ENCODE measurements around the gene NAPEPLD. TPM values are rescaled to one million over a fixed set of nuclear protein-coding genes. Genes with fewer than 3 reads are reported as not detected.
"Not testable (repeated sequence)": the region's sequence is repeated elsewhere in the genome, so short reads cannot be mapped to it uniquely, and the experiment has no call there.

The NAPEPLD gene
- total RNA-seq, 1 experiment from 2014 or later: 19.2 TPM

DNA sequence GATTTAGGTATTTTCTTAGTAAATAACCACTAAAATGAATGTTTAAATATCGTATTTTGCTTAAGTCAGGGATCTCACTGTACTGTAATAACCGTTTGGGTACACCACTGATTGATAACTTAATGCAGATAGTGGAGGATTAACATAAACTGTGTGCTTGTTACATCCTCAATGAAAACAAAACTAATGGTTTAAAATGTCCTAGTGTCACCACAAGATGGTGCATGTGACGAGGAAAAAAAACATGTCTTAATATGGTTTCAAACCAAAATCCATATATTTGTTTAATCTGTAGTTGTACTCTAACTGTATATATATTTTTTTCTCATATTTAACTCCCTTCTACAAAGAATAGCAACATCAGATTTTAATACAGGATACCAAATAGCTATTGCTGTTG lies 54.8 kb downstream of the NAPEPLD start:
- no peak for DNase-seq (ENCODE audit: low read depth, low spot score)
- Histone ChIP-seq H3K27me3 (ENCODE audit: control insufficient read depth, insufficient read depth, low read length) (no peaks in the 10 kb centered on the region), H3K27ac (ENCODE audit: low read length) (no peak overlapping the region), H3K4me3 (ENCODE audit: low read depth in 2 of 2, low read length in 2 of 2) (no peak overlapping the region), H3K4me1 (ENCODE audit: control insufficient read depth, insufficient read depth, low read length) (no peaks in the 10 kb centered on the region), H3K36me3 (ENCODE audit: control insufficient read depth, insufficient read depth, low read length) (peaks cover 20% of the 10 kb centered on the region), H3K9me3 (ENCODE audit: control insufficient read depth, insufficient read depth, low read depth, low read length) (no peaks in the 10 kb centered on the region)
- ChIA-PET POLR2A (no interaction called here), CTCF (no interaction called here)
- in situ Hi-C loops (cut with HindIII; ENCODE audit: low pct_unique_long_range_greater_than_20kb, low sequenced_read_pairs) (no loop called here), intact Hi-C loops (cut with micrococcal nuclease; ENCODE audit: unreplicated experiment) (no loop called here)
- ATAC-seq: no peak
- no TSS peak for BruUV-seq (replicated peaks)
- TF ChIP-seq POLR2AphosphoS5 (IDR thresholded peaks at IDR 0.05; ENCODE audit: low read depth, low read length) (no peak), TCF7L2 (IDR thresholded peaks at IDR 0.05; ENCODE audit: low read depth, low read length) (no peak), SIN3A (IDR thresholded peaks at IDR 0.05; ENCODE audit: borderline replicate concordance, insufficient read depth, low read depth, low read length) (no peak)
- TF ChIP-seq, protein P1, sequence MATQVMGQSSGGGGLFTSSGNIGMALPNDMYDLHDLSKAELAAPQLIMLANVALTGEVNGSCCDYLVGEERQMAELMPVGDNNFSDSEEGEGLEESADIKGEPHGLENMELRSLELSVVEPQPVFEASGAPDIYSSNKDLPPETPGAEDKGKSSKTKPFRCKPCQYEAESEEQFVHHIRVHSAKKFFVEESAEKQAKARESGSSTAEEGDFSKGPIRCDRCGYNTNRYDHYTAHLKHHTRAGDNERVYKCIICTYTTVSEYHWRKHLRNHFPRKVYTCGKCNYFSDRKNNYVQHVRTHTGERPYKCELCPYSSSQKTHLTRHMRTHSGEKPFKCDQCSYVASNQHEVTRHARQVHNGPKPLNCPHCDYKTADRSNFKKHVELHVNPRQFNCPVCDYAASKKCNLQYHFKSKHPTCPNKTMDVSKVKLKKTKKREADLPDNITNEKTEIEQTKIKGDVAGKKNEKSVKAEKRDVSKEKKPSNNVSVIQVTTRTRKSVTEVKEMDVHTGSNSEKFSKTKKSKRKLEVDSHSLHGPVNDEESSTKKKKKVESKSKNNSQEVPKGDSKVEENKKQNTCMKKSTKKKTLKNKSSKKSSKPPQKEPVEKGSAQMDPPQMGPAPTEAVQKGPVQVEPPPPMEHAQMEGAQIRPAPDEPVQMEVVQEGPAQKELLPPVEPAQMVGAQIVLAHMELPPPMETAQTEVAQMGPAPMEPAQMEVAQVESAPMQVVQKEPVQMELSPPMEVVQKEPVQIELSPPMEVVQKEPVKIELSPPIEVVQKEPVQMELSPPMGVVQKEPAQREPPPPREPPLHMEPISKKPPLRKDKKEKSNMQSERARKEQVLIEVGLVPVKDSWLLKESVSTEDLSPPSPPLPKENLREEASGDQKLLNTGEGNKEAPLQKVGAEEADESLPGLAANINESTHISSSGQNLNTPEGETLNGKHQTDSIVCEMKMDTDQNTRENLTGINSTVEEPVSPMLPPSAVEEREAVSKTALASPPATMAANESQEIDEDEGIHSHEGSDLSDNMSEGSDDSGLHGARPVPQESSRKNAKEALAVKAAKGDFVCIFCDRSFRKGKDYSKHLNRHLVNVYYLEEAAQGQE (IDR thresholded peaks at IDR 0.05; ENCODE audit: insufficient read depth in 1 of 2, low read depth in 2 of 2, low read length in 1 of 2): no peak
- TF ChIP-seq, protein P2, sequence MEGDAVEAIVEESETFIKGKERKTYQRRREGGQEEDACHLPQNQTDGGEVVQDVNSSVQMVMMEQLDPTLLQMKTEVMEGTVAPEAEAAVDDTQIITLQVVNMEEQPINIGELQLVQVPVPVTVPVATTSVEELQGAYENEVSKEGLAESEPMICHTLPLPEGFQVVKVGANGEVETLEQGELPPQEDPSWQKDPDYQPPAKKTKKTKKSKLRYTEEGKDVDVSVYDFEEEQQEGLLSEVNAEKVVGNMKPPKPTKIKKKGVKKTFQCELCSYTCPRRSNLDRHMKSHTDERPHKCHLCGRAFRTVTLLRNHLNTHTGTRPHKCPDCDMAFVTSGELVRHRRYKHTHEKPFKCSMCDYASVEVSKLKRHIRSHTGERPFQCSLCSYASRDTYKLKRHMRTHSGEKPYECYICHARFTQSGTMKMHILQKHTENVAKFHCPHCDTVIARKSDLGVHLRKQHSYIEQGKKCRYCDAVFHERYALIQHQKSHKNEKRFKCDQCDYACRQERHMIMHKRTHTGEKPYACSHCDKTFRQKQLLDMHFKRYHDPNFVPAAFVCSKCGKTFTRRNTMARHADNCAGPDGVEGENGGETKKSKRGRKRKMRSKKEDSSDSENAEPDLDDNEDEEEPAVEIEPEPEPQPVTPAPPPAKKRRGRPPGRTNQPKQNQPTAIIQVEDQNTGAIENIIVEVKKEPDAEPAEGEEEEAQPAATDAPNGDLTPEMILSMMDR (IDR thresholded peaks at IDR 0.05): no peak; the same call in 1 of the 2 replicates

DNA sequence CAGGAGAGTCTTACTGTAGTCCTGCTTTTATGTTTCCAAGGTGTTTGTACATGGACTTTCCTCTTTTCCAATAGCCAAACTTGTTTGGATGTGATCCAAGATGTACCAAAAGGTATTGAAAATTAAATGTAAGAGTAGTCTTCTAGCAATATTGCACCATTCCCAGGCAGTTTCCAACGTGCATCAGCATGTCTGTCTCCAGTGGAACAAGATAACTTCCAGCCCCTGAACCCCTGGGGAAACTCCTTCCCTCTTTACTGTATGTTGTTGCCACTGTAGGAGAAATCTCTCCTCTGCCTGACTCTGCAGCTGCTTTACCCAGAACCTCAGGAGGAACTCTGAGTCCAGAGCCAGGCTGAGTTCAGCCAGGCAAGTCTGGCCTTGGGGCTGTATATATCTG lies 55.5 kb downstream of the NAPEPLD start:
- TF ChIP-seq POLR2AphosphoS5 (IDR thresholded peaks at IDR 0.05; ENCODE audit: low read depth, low read length) (no peak), SIN3A (IDR thresholded peaks at IDR 0.05; ENCODE audit: borderline replicate concordance, insufficient read depth, low read depth, low read length) (no peak), TCF7L2 (IDR thresholded peaks at IDR 0.05; ENCODE audit: low read depth, low read length) (no peak)
- TF ChIP-seq, protein P1 (IDR thresholded peaks at IDR 0.05; ENCODE audit: insufficient read depth in 1 of 2, low read depth in 2 of 2, low read length in 1 of 2): no peak
- TF ChIP-seq, protein P2 (IDR thresholded peaks at IDR 0.05): no peak
- DNase-seq (ENCODE audit: low read depth, low spot score) (no peak), ATAC-seq (no peak)
- Histone ChIP-seq H3K27ac (ENCODE audit: low read length) (no peak overlapping the region), H3K9me3 (ENCODE audit: control insufficient read depth, insufficient read depth, low read depth, low read length) (no peaks in the 10 kb centered on the region), H3K4me1 (ENCODE audit: control insufficient read depth, insufficient read depth, low read length) (no peaks in the 10 kb centered on the region), H3K4me3 (ENCODE audit: low read depth in 2 of 2, low read length in 2 of 2) (no peak overlapping the region), H3K36me3 (ENCODE audit: control insufficient read depth, insufficient read depth, low read length) (peaks cover 26% of the 10 kb centered on the region), H3K27me3 (ENCODE audit: control insufficient read depth, insufficient read depth, low read length) (no peaks in the 10 kb centered on the region)
- CTCF ChIA-PET: no interaction called here
- POLR2A ChIA-PET: no interaction called here
- in situ Hi-C loops (cut with HindIII; ENCODE audit: low pct_unique_long_range_greater_than_20kb, low sequenced_read_pairs): no loop called here
- intact Hi-C loops (cut with micrococcal nuclease; ENCODE audit: unreplicated experiment): no loop called here
- no TSS peak for BruUV-seq (replicated peaks)

DNA sequence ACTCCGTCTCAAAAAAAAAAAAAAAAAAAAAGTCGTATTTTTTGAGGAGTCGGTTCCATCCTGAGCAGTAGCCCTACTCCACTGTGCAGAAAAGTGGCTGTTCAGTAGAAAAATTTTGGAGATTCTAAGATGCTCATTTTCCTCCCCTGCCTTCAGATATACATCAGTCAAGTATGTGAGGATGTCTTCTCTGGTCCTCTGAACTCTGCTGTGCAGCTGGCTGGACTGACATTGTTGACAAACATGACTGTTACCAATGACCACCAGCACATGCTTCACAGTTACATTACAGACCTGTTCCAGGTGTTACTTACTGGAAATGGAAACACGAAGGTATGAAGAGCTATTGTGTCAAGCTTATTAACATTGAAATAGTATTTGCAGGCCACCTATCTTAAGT lies 56.6 kb downstream of the NAPEPLD start:
- H3K36me3 ChIP-seq (ENCODE audit: control insufficient read depth, insufficient read depth, low read length): peaks cover 31% of the 10 kb centered on the region
- intact Hi-C loops (cut with micrococcal nuclease; ENCODE audit: unreplicated experiment): not testable (repeated sequence)

More for the DNA sequence above, 56.6 kb downstream of the NAPEPLD start:
- ATAC-seq; DNase-seq (ENCODE audit: low read depth, low spot score); CTCF ChIA-PET; H3K4me1 ChIP-seq (ENCODE audit: control insufficient read depth, insufficient read depth, low read length); H3K27me3 ChIP-seq (ENCODE audit: control insufficient read depth, insufficient read depth, low read length); H3K9me3 ChIP-seq (ENCODE audit: control insufficient read depth, insufficient read depth, low read depth, low read length); H3K27ac ChIP-seq (ENCODE audit: low read length); POLR2A ChIA-PET; in situ Hi-C loops (cut with HindIII; ENCODE audit: low pct_unique_long_range_greater_than_20kb, low sequenced_read_pairs); H3K4me3 ChIP-seq (ENCODE audit: low read depth in 2 of 2, low read length in 2 of 2); BruUV-seq (replicated peaks): not testable (repeated sequence)
